Fibroblast of skin of left quadriceps (primary cell): ENCODE results near the gene LBH.

Experiments
- DNase-seq, 2 experiments: peaks; one replicate each; pipeline ENCODE4 v3.0.0-alpha.2; 2013; ENCODE audit warnings: low read depth in 2 of 2

Gene LBH

GRCh38 chr2:30217644-30218337 is 13.5 kb upstream of the LBH start:
- no peak for DNase-seq

GRCh38 chr2:30218338-30218713 is 13.0 kb upstream of the LBH start:
- DNase-seq, result no peak

GRCh38 chr2:30218814-30219213 is 12.5 kb upstream of the LBH start:
- DNase-seq, result no peak

DNA sequence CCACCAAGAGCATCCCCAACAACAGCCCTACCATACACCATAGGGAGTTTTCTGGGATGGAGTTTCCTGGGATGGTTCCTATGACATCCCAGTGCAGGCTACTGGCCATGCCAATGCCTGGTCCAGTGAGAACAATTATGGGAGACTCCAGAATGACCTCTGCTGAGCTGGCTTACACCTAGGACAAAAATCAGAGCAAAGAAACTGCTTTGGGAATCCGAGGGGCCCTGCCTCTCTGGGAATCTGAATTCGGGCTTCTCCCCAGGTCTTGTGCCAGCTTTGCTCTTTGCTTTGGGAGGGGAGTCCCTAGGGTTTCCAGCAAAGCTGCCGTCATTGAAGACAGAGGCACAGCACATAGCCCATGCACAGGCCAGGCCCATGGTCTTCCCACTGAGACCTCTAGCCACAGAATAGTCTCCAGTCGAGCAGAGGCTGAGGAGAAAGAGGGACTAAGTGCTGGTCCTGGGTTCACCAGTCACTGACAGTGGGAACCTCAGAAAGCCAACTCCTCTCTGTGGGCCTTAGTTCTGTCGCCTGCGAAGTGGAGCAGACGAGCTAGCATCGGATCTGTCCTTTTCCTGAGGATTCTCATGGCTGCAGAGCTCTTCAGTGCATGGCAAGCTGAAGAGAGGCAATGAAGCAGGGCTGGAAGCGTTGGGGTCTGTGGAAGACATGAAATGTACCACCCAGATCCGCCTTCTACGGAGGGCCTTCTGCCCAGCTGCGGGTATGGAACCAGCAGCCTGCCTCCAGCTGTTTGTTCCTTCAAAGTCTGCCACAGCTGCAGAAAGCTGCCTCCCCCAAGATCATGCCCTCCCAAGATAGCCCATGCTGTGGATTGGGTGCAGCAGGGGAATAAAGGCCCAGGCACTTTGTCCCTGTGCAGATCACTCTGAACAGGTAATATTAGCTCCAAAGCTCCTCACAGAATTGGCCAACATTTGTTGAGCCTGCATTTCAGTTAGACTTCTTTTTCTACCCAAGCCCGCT is 11.2 kb upstream of the LBH start:
- no peak for DNase-seq

GRCh38 chr2:30221531-30221930 is 9.8 kb upstream of the LBH start:
- DNase-seq, result no peak

GRCh38 chr2:30222031-30222430 is 9.3 kb upstream of the LBH start:
- no peak for DNase-seq

DNA sequence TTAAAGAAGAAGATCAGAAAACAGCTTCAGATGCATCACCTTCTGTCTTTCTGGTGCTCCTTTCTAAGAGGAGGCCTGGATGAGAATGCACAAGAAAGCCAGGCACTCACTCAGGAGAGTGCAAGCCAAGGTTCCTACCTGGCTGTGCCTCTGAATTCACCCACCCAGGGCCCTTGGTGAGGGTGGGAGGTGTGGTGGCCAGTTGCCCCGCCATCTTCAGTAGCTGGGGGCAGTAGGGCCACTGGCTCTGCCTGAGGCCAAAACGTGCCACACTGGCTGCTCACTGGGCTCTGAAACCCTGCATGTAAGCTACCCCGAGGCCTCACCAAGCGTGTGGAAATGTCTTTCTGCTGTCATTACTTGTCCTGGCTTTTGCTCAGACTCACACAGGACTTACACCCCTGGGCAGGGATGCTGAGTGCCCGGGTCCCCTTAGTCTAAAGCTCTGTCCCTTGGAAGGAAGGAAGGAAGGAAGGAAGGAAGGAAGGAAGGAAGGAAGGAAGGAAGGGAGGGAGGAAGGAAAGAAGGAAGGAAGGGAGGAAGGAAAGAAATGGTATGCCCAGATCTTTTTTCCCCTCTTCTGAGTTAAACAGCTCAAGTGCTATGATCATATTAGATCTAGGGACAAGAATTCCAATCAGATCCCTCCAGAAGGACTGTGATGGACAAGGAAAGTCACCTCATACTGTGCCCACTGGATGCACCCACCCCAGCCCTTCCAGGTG is 8.5 kb upstream of the LBH start:
- no peak for DNase-seq

DNA sequence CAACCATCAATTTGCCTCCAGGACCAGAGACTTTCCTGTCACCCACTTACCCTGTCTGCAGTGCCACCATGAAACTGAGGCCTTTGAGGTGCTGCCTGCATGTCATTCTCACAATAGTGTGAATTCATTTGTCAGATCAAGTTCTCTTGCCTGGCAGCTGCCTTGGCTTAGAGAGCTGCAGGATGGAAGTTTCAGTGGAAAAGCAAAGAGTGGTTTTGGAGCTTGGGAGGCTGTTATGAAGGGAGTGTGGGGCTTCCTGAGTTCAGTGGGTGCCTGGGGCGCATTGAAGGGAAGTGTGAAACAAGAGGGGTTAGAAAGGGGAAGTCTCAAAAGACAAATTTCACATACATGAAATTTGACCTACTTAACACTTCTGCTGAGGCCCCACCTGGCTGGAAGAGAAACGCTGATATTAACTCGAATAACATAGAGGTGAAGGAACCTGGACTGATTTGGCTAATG is 7.9 kb upstream of the LBH start:
- DNase-seq, result no peak

DNA sequence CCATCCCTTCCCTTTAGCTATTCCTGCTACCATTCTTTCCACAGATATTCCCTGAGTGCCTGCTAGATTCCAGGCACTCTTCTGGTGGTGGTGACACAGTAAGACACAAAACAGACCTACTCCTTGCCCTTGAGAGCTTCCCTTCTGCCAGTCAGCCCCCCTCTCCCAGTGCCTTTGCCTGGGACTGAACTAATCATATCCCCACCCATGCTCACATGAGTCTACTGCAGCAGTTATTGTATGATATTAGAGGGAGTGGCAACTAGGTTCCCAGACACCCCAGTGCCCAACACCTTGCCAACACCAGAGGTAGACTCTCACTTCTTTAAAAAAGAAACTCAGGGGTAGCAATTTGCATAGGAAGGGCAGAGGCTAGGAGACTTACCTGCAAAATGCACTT is 7.2 kb upstream of the LBH start:
- no peak for DNase-seq

GRCh38 chr2:30225131-30225762 is 6.1 kb upstream of the LBH start:
- DNase-seq, result peak; percentile 79

DNA sequence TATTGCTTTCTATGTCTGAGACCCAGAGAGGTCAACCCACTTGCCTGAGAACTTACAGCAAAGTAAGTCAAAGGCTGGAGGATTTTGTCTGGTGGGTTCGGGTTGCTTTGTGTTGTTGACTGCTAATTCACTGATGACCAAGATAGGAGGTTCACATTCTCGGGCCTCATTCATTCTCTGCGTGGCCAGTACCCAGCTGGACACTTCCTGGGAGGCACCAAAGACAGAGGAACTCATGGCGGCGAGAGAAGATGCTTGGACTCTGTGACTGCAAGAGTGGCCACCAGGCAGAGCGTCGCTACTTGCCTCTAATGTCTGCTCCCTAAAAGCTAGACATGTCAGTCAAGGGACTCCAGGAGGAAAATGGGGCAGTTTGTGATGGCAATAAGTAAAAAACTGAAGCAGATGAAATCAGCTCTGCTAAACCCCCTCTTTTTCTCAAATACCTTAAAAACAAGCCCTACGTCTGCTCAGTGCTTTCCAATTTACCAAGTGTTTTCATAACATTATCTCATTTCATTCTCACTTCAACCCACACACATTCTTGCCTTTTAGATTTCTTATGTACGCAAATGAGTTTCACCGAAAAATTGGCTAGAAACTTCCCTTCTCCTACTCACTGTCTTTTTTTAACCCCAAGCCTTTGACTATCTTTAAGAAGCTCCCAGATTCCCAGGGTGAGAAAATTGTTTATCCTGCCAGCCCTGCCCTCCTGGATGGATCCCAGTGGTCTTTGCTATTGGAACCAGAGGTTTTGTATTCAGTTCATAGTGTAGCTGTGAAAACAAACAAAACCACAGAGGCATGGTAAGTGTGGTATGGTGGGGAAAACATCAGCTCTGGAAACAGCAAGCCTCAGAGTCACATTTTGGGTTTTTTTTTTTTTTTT is 4.9 kb upstream of the LBH start:
- DNase-seq, result no peak

- no peak for DNase-seq
Measured at GRCh38 chr2:30229596-30229995, 1.7 kb upstream of the LBH start.

GRCh38 chr2:30230497-30231211 is 680 bp upstream of the LBH start:
- DNase-seq, result no peak

DNA sequence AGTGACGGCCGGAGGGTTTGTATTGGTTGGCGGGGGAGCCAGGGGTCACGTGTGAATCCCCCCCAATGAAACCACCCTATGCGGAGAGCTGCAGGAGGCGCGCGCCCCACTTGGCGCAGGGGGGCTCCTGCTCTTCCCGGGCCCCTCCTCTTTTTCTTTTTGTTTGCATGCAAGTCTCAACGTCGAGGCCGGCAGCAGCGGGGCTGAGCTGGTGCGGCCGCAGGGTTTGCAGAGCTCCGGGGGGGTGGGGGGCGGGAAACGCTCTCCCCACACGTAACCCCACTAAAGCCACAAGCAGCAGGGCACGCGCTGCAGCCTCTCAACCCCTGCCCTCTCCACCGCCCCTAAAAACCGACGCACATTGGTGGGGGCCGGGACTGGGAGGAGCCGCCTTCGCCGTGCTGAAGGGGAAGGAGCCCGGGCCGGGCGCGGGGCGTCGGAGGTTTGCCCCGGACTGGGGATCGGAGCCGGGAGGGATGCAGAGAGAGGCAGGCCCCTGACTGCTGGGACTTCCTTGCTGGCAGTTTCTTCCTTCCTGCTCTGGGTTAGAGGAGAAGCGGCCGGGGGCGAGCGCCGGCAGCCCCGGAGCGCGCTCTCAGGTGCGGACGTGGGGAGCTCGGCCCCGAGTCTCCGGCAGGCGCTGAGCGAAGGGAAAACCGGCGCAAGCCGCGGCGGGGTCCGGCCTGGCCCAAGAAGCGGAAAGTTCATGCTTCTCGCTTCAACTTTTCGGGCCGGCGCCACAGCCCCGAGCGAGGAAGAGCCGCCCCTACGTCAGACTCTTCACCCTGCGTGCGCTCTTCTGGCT is 864 bp downstream of the LBH start:
- DNase-seq, result no peak

- no peak for DNase-seq
Measured at GRCh38 chr2:30232801-30233130, 1.4 kb downstream of the LBH start.

DNA sequence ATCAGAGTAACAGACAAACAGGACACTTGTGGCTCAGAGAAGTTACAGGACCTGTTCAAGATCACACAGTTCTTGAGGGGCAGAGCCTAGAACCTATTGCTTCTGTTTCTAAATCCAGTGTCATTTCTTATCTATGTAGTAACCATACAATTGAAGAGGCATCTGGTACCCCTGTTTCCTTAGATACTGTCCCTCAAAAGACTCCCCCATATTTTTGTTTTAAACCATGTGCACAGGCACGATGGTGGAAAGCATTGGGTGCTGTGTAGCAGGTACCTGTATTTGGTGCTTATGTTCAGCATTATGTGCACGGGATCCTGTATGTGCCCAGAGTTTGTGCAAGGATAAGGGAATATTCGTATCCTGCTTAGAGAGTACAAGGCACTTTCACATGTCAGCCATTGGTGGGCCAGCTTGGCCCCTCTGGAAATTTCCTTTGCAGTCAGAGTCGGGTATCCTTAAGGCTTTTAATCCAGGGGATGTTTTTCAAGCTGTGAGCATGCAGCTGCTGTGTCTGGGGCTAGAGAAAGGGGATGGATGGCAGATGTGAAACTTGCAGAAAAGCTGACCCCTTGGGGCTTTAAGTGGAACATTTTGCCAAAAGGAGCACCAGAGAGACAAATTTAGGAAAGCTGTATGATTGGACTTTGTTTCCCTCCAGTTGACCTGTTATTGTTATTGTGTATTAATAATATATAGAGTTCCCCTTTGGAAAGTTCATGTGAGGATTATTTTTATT is 2.1 kb downstream of the LBH start:
- no peak for DNase-seq

- peak in 1 of 2 experiments; percentile 50 for DNase-seq
Measured at GRCh38 chr2:30234180-30234971, 3.0 kb downstream of the LBH start.
